Stimulated activated CD8-positive, alpha-beta memory T cell treated with anti-CD3 and anti-CD28 coated beads, Interleukin-4, amount 100 ng/mL, for 4 hours (primary cell): ENCODE results near the gene SH3TC1.
A peak's percentile ranks its signal among the peaks of the same experiment; 100 is the strongest.

Experiments
- DNase-seq, 2 donors: peaks; one replicate each; pipeline ENCODE4 v3.0.0-alpha.2; 2020; ENCODE audit warnings: low read depth in 2 of 2, low spot score in 1 of 2

Gene SH3TC1

GRCh38 chr4:8241895-8242696, 43.0 kb downstream of the SH3TC1 start:
- peak; percentile 40 to 78 for DNase-seq

GRCh38 chr4:8242782-8243560, 43.9 kb downstream of the SH3TC1 start:
- DNase-seq: no peak

- DNase-seq: no peak
These were observed 45.1 kb downstream of the SH3TC1 start for GRCh38 chr4:8244001-8244757.

GRCh38 chr4:8244931-8245460, 45.9 kb downstream of the SH3TC1 start:
- no peak for DNase-seq

- DNase-seq: no peak
These were observed 47.1 kb downstream of the SH3TC1 start for GRCh38 chr4:8245884-8246833.

- DNase-seq: no peak
These were observed 48.2 kb downstream of the SH3TC1 start for GRCh38 chr4:8247047-8247930.

GRCh38 chr4:8248091-8248490, 49.0 kb downstream of the SH3TC1 start:
- no peak for DNase-seq

GRCh38 chr4:8250227-8250626, 51.1 kb downstream of the SH3TC1 start:
- DNase-seq: no peak

- DNase-seq: no peak
These were observed 51.5 kb downstream of the SH3TC1 start for GRCh38 chr4:8250637-8251036.

GRCh38 chr4:8251110-8251883, 52.2 kb downstream of the SH3TC1 start:
- no peak for DNase-seq

GRCh38 chr4:8252301-8253173, 53.4 kb downstream of the SH3TC1 start:
- no peak for DNase-seq

GRCh38 chr4:8254076-8254475, 55.0 kb downstream of the SH3TC1 start:
- no peak for DNase-seq

GRCh38 chr4:8255698-8256441, 56.8 kb downstream of the SH3TC1 start:
- no peak for DNase-seq

- DNase-seq: no peak
These were observed 58.8 kb downstream of the SH3TC1 start for GRCh38 chr4:8257854-8258253.

- DNase-seq: no peak
These were observed 59.6 kb downstream of the SH3TC1 start for GRCh38 chr4:8258552-8259212.

- no peak for DNase-seq
These were observed 60.8 kb downstream of the SH3TC1 start for GRCh38 chr4:8259743-8260430.
